Neuronal stem cell (in vitro differentiated cells): ENCODE results near the gene CD164.

ENCODE experiments used
- DNase-seq: peaks from one replicate; pipeline ENCODE4 v3.0.0-alpha.2; 2013; ENCODE audit warnings: low spot score
- H2AFZ ChIP-seq: one replicate; pipeline ENCODE4 v1.6.1; 2013; ENCODE audit warnings: mild to moderate bottlenecking, low read length, inconsistent platforms
- H2AK5ac ChIP-seq: 2 replicates; pipeline ENCODE4 v1.6.1; 2013; ENCODE audit warnings: low read depth, mild to moderate bottlenecking, inconsistent platforms, low read length, moderate library complexity, mixed read lengths
- H2BK120ac ChIP-seq: 2 replicates; pipeline ENCODE4 v1.6.1; 2013; ENCODE audit warnings: low read depth, mild to moderate bottlenecking, inconsistent platforms, low read length, moderate library complexity, mixed read lengths
- H2BK12ac ChIP-seq: one replicate; pipeline ENCODE4 v1.6.1; 2013; ENCODE audit warnings: low read length, inconsistent platforms
- H2BK15ac ChIP-seq: 2 replicates; pipeline ENCODE4 v1.6.1; 2013; ENCODE audit warnings: mild to moderate bottlenecking, low read length, inconsistent platforms, mixed read lengths
- H2BK5ac ChIP-seq: one replicate; pipeline ENCODE4 v1.6.1; 2013; ENCODE audit warnings: inconsistent platforms, mild to moderate bottlenecking, low read length, moderate library complexity
- H3K14ac ChIP-seq: one replicate; pipeline ENCODE4 v1.6.1; 2013; ENCODE audit warnings: low read length, inconsistent platforms
- H3K18ac ChIP-seq: 2 replicates; pipeline ENCODE4 v1.6.1; 2013; ENCODE audit warnings: low read length, inconsistent platforms
- H3K23ac ChIP-seq: 2 replicates; pipeline ENCODE4 v1.6.1; 2013; ENCODE audit warnings: low read depth, mild to moderate bottlenecking, mixed read lengths, low read length, inconsistent platforms; ENCODE audit not compliant: poor library complexity
- H3K27ac ChIP-seq: replicated peaks from 3 replicates; pipeline ENCODE4 v1.5.1; 2013; ENCODE audit warnings: low read length, inconsistent platforms
- H3K27me3 ChIP-seq, 3 experiments: 2 replicates each; pipeline ENCODE4 v1.6.1; 2013; ENCODE audit warnings: low read length in 3 of 3, mild to moderate bottlenecking in 2 of 3, inconsistent platforms in 1 of 3, low read depth in 1 of 3, mixed read lengths in 1 of 3, moderate library complexity in 1 of 3; ENCODE audit not compliant: control insufficient read depth in 3 of 3, insufficient read depth in 3 of 3
- H3K36me3 ChIP-seq, 2 donors: replicated peaks in 1 of 2; 2 replicates each; pipeline ENCODE4 v1.6.1; 2013; ENCODE audit warnings: low read length in 2 of 2; ENCODE audit not compliant: control insufficient read depth in 2 of 2, insufficient read depth in 2 of 2
- H3K4ac ChIP-seq: 2 replicates; pipeline ENCODE4 v1.6.1; 2013; ENCODE audit warnings: inconsistent platforms, mild to moderate bottlenecking, low read length, moderate library complexity
- H3K4me1 ChIP-seq, 2 donors: 1 replicate in 1 of 2; 2 replicates in 1 of 2; pipeline ENCODE4 v1.6.1; 2013; ENCODE audit warnings: low read length in 2 of 2, low read depth in 1 of 2; ENCODE audit not compliant: control insufficient read depth in 2 of 2, insufficient read depth in 1 of 2
- H3K4me2 ChIP-seq: one replicate; pipeline ENCODE4 v1.6.1; 2013; ENCODE audit warnings: mild to moderate bottlenecking, low read length, inconsistent platforms; ENCODE audit not compliant: insufficient read depth, poor library complexity, severe bottlenecking
- H3K4me3 ChIP-seq, 2 donors: 2 replicates each; pipeline ENCODE4 v1.5.1; 2013; ENCODE audit warnings: low read length in 2 of 2, mild to moderate bottlenecking in 2 of 2, inconsistent platforms in 1 of 2, moderate library complexity in 1 of 2
- H3K79me1 ChIP-seq: one replicate; pipeline ENCODE4 v1.6.1; 2013; ENCODE audit warnings: low read depth, mild to moderate bottlenecking, inconsistent platforms, low read length, moderate library complexity
- H3K9ac ChIP-seq: one replicate; pipeline ENCODE4 v1.6.1; 2013; ENCODE audit warnings: mild to moderate bottlenecking, low read depth, low read length, inconsistent platforms; ENCODE audit not compliant: poor library complexity
- H3K9me3 ChIP-seq, 2 donors: replicated peaks in 1 of 2; 2 replicates each; pipeline versions ENCODE3 to v1.6.1; 2013; ENCODE audit warnings: low read length in 2 of 2, mild to moderate bottlenecking in 2 of 2, inconsistent platforms in 1 of 2, low read depth in 1 of 2, mixed read lengths in 1 of 2, moderate library complexity in 1 of 2; ENCODE audit not compliant: control insufficient read depth in 2 of 2, insufficient read depth in 1 of 2
- H4K8ac ChIP-seq: one replicate; pipeline ENCODE4 v1.6.1; 2013; ENCODE audit warnings: low read depth, mild to moderate bottlenecking, inconsistent platforms, low read length, moderate library complexity
- H4K91ac ChIP-seq: one replicate; pipeline ENCODE4 v1.6.1; 2013; ENCODE audit warnings: low read length, low read depth, mild to moderate bottlenecking, inconsistent platforms; ENCODE audit not compliant: poor library complexity
- WGBS, 2 donors: extraction: QIAGEN DNeasy Blood & Tissue Kit; methylation state at CpG; one replicate each; pipeline ENCODE4 v1.1.7; 2013; ENCODE audit warnings: missing lambda C conversion rate in 2 of 2, mixed read lengths in 1 of 2; ENCODE audit not compliant: insufficient read length in 2 of 2, insufficient replicate concordance in 1 of 2; ENCODE audit errors: extremely low coverage in 2 of 2; 5-methylcytosine and 5-hydroxymethylcytosine counted together

Gene CD164

GRCh38 chr6:109374326-109374892 lies 7.9 kb downstream of the CD164 start:
- Histone ChIP-seq H2AK5ac (no peak overlapping the region), H3K27ac (no peak overlapping the region), H3K4ac (no peak overlapping the region), H3K4me2 (no peak overlapping the region), H3K36me3 (peaks cover 18 to 100% of the 10 kb centered on the region in 2 donors), H2BK15ac (no peak overlapping the region), H3K9ac (no peak overlapping the region), H3K27me3 (no peaks in the 10 kb centered on the region), H2BK120ac (no peak overlapping the region), H3K23ac (no peak overlapping the region), H3K14ac (no peak overlapping the region), H3K9me3 (no peaks in the 10 kb centered on the region), H3K18ac (no peak overlapping the region), H3K4me3 (no peak overlapping the region), H4K8ac (no peak overlapping the region), H3K4me1 (no peaks in the 10 kb centered on the region), H2BK12ac (no peak overlapping the region), H2AFZ (no peak overlapping the region), H4K91ac (no peak overlapping the region), H2BK5ac (no peak overlapping the region), H3K79me1 (no peaks in the 10 kb centered on the region)
- no peak for DNase-seq
- WGBS, 2 donors = no CpG with 5 or more reads among the region's 4 CpGs

- Histone ChIP-seq H3K18ac (no peak overlapping the region), H3K36me3 (peaks cover 18 to 100% of the 10 kb centered on the region in 2 donors), H2AK5ac (no peak overlapping the region), H3K27me3 (no peaks in the 10 kb centered on the region), H3K4ac (no peak overlapping the region), H3K9me3 (no peaks in the 10 kb centered on the region), H2BK5ac (no peak overlapping the region), H2BK120ac (no peak overlapping the region), H3K79me1 (no peaks in the 10 kb centered on the region), H3K9ac (no peak overlapping the region), H2BK15ac (no peak overlapping the region), H3K23ac (no peak overlapping the region), H2BK12ac (no peak overlapping the region), H4K91ac (no peak overlapping the region), H2AFZ (no peak overlapping the region), H3K4me2 (no peak overlapping the region), H3K4me3 (no peak overlapping the region), H3K27ac (no peak overlapping the region), H3K14ac (no peak overlapping the region), H3K4me1 (no peaks in the 10 kb centered on the region), H4K8ac (no peak overlapping the region)
- no CpG with 5 or more reads among the region's 4 CpGs for WGBS, 2 donors
- no peak for DNase-seq
These were observed 8.5 kb downstream of the CD164 start for GRCh38 chr6:109373762-109374161.

- H3K4me2 ChIP-seq = no peak overlapping the region
- no peaks in the 10 kb centered on the region for H3K9me3 ChIP-seq
- H3K36me3 ChIP-seq = peaks cover 18 to 100% of the 10 kb centered on the region in 2 donors
- no peak overlapping the region for H3K9ac ChIP-seq
- H3K4me1 ChIP-seq = no peaks in the 10 kb centered on the region
- no peak overlapping the region for H2BK120ac ChIP-seq
- no peak for DNase-seq
- no peak overlapping the region for H3K4me3 ChIP-seq
- no peaks in the 10 kb centered on the region for H3K27me3 ChIP-seq
- H2BK15ac ChIP-seq = no peak overlapping the region
- no peak overlapping the region for H2AK5ac ChIP-seq
- no peak overlapping the region for H3K18ac ChIP-seq
- WGBS, 2 donors = no CpG with 5 or more reads among the region's 4 CpGs
- no peak overlapping the region for H2AFZ ChIP-seq
- no peak overlapping the region for H2BK5ac ChIP-seq
- H3K27ac ChIP-seq = no peak overlapping the region
- H3K23ac ChIP-seq = no peak overlapping the region
- H4K91ac ChIP-seq = no peak overlapping the region
- H4K8ac ChIP-seq = no peak overlapping the region
- no peaks in the 10 kb centered on the region for H3K79me1 ChIP-seq
- H3K4ac ChIP-seq = no peak overlapping the region
- H2BK12ac ChIP-seq = no peak overlapping the region
- H3K14ac ChIP-seq = no peak overlapping the region
These were observed 8.9 kb downstream of the CD164 start for GRCh38 chr6:109373331-109373730.

GRCh38 chr6:109372130-109372529 lies 10.1 kb downstream of the CD164 start:
- Histone ChIP-seq H3K27ac (no peak overlapping the region), H2BK120ac (no peak overlapping the region), H3K36me3 (peaks cover 18 to 100% of the 10 kb centered on the region in 2 donors), H3K14ac (no peak overlapping the region), H3K4me3 (no peak overlapping the region), H3K23ac (no peak overlapping the region), H3K27me3 (no peaks in the 10 kb centered on the region), H2BK12ac (no peak overlapping the region), H3K9me3 (no peaks in the 10 kb centered on the region), H3K4ac (no peak overlapping the region), H3K4me1 (no peaks in the 10 kb centered on the region), H4K8ac (no peak overlapping the region), H4K91ac (no peak overlapping the region), H3K18ac (no peak overlapping the region), H3K9ac (no peak overlapping the region), H2AK5ac (no peak overlapping the region), H2BK5ac (no peak overlapping the region), H2BK15ac (no peak overlapping the region), H3K4me2 (no peak overlapping the region), H3K79me1 (no peaks in the 10 kb centered on the region), H2AFZ (no peak overlapping the region)
- DNase-seq = no peak
- no CpG with 5 or more reads among the region's 2 CpGs for WGBS, 2 donors
